Mesenchymal stem cell (in vitro differentiated cells and primary cell): ENCODE measurements around the gene CAMK1D.

Source experiments
- DNase-seq: peaks from one replicate; pipeline ENCODE4 v3.0.0-alpha.2; 2013
- H2AFZ ChIP-seq: one replicate; pipeline ENCODE4 v1.6.1; 2013; ENCODE audit warnings: low read depth, mild to moderate bottlenecking, control low read depth, inconsistent platforms, low read length, moderate library complexity
- H2AK5ac ChIP-seq: 2 replicates; pipeline ENCODE4 v1.6.1; 2013; ENCODE audit warnings: low read length, moderate library complexity, mild to moderate bottlenecking, inconsistent platforms; ENCODE audit not compliant: severe bottlenecking
- H2BK120ac ChIP-seq: one replicate; pipeline ENCODE4 v1.6.1; 2013; ENCODE audit warnings: low read depth, mild to moderate bottlenecking, inconsistent platforms, low read length, moderate library complexity
- H2BK12ac ChIP-seq, 2 experiments: one replicate each; pipeline ENCODE4 v1.6.1; 2013; ENCODE audit warnings: inconsistent platforms in 2 of 2, low read length in 2 of 2, mild to moderate bottlenecking in 2 of 2, moderate library complexity in 2 of 2, control low read depth in 1 of 2
- H2BK15ac ChIP-seq: one replicate; pipeline ENCODE4 v1.6.1; 2013; ENCODE audit warnings: mild to moderate bottlenecking, low read depth, inconsistent platforms; ENCODE audit not compliant: poor library complexity, severe bottlenecking
- H2BK5ac ChIP-seq: 2 replicates; pipeline ENCODE4 v1.6.1; 2013; ENCODE audit warnings: low read depth, mild to moderate bottlenecking, low read length, control low read depth, inconsistent platforms; ENCODE audit not compliant: poor library complexity, severe bottlenecking
- H3K14ac ChIP-seq, 2 experiments: one replicate each; pipeline ENCODE4 v1.6.1; 2013; ENCODE audit warnings: inconsistent platforms in 2 of 2, low read length in 2 of 2, control low read depth in 1 of 2, mild to moderate bottlenecking in 1 of 2, moderate library complexity in 1 of 2
- H3K18ac ChIP-seq, 2 experiments: one replicate each; pipeline ENCODE4 v1.6.1; 2013; ENCODE audit warnings: inconsistent platforms in 2 of 2, low read length in 2 of 2, control low read depth in 1 of 2, low read depth in 1 of 2, mild to moderate bottlenecking in 1 of 2
- H3K23ac ChIP-seq, 2 experiments: one replicate each; pipeline ENCODE4 v1.6.1; 2013; ENCODE audit warnings: inconsistent platforms in 2 of 2, low read length in 2 of 2, mild to moderate bottlenecking in 2 of 2, moderate library complexity in 2 of 2, control low read depth in 1 of 2
- H3K27ac ChIP-seq: 2 replicates; pipeline ENCODE4 v1.5.1; 2013; ENCODE audit warnings: mild to moderate bottlenecking, moderate library complexity, low read length, control low read depth, inconsistent platforms; ENCODE audit not compliant: poor library complexity, severe bottlenecking
- H3K27me3 ChIP-seq, 2 experiments: 2 replicates each; pipeline versions ENCODE4 v1.6.1 to v1.7.0; 2013; ENCODE audit warnings: low read length in 2 of 2, mild to moderate bottlenecking in 2 of 2, moderate library complexity in 2 of 2, control low read depth in 1 of 2, inconsistent platforms in 1 of 2; ENCODE audit not compliant: control insufficient read depth in 1 of 2, insufficient read depth in 1 of 2
- H3K36me3 ChIP-seq, 2 experiments: 2 replicates each; pipeline versions ENCODE4 v1.6.1 to v1.7.0; 2013; ENCODE audit warnings: low read length in 2 of 2, control low read depth in 1 of 2, inconsistent platforms in 1 of 2, low read depth in 1 of 2, mild to moderate bottlenecking in 1 of 2; ENCODE audit not compliant: insufficient read depth in 2 of 2, control insufficient read depth in 1 of 2
- H3K4ac ChIP-seq, 2 experiments: one replicate each; pipeline ENCODE4 v1.6.1; 2013; ENCODE audit warnings: inconsistent platforms in 2 of 2, low read length in 2 of 2, mild to moderate bottlenecking in 2 of 2, moderate library complexity in 2 of 2, control low read depth in 1 of 2, low read depth in 1 of 2
- H3K4me1 ChIP-seq: 2 replicates; pipeline ENCODE4 v1.6.1; 2013; ENCODE audit warnings: low read depth, low read length, control low read depth; ENCODE audit not compliant: control insufficient read depth, insufficient read depth
- H3K4me2 ChIP-seq: 2 replicates; pipeline ENCODE4 v1.6.1; 2013; ENCODE audit warnings: low read length, mild to moderate bottlenecking, inconsistent platforms; ENCODE audit not compliant: poor library complexity, severe bottlenecking
- H3K4me3 ChIP-seq, 2 experiments: 2 replicates each; pipeline versions ENCODE4 v1.5.1 to v1.7.0; 2013; ENCODE audit warnings: low read length in 2 of 2, mild to moderate bottlenecking in 2 of 2, control low read depth in 1 of 2, low read depth in 1 of 2; ENCODE audit not compliant: insufficient read depth in 1 of 2
- H3K79me1 ChIP-seq: replicated peaks from 2 replicates; pipeline ENCODE4 v1.6.1; 2013; ENCODE audit warnings: mild to moderate bottlenecking, control low read depth, low read length, inconsistent platforms; ENCODE audit not compliant: poor library complexity, severe bottlenecking
- H3K9ac ChIP-seq: 2 replicates; pipeline ENCODE4 v1.7.0; 2013; ENCODE audit warnings: mild to moderate bottlenecking, low read length, moderate library complexity
- H3K9me3 ChIP-seq: 2 replicates; pipeline ENCODE4 v1.7.0; 2013; ENCODE audit warnings: mild to moderate bottlenecking, low read length; ENCODE audit not compliant: control insufficient read depth
- H4K8ac ChIP-seq: one replicate; pipeline ENCODE4 v1.6.1; 2013; ENCODE audit warnings: inconsistent platforms, mild to moderate bottlenecking, low read length, moderate library complexity
- H4K91ac ChIP-seq: one replicate; pipeline ENCODE4 v1.6.1; 2013; ENCODE audit warnings: mild to moderate bottlenecking, low read length, inconsistent platforms
- WGBS: methylation state at CpG from one replicate; pipeline ENCODE4 v1.1.7; 2013; ENCODE audit warnings: mixed read lengths; 5-methylcytosine and 5-hydroxymethylcytosine counted together

The CAMK1D gene

DNA sequence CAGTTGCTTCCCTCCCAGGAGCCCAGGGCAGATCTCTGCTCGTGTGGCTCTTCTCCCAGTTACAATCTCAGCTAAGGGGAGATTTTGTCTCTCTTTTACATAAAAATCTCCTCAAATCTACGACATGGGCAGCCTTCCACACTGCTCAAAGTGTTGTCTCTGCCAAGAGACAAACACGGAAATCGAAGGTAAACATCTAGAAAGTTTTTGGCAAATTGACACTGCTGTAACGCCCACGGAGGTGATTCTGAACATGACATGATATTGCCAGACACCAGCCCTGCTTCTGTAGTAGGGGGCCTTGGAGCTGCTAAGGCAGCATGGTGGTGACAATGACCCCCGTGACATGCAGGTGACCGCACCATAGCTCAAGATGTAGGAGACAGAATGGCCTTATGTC is 523.8 kb downstream of the CAMK1D start:
- no peak overlapping the region for H2BK5ac ChIP-seq
- H3K79me1 ChIP-seq = no peaks in the 10 kb centered on the region
- H4K8ac ChIP-seq = no peak overlapping the region
- no peaks in the 10 kb centered on the region for H3K36me3 ChIP-seq
- H3K14ac ChIP-seq = no peak overlapping the region
- H2BK12ac ChIP-seq = no peak overlapping the region
- H2BK15ac ChIP-seq = no peak overlapping the region
- no peak overlapping the region for H3K4me2 ChIP-seq
- H2AK5ac ChIP-seq = no peak overlapping the region
- no peak overlapping the region for H3K23ac ChIP-seq
- H2BK120ac ChIP-seq = no peak overlapping the region
- no peak overlapping the region for H3K9ac ChIP-seq
- no peak overlapping the region for H4K91ac ChIP-seq
- H3K18ac ChIP-seq = no peak overlapping the region
- no peak overlapping the region for H2AFZ ChIP-seq
- no peak overlapping the region for H3K4me3 ChIP-seq
- no peak for DNase-seq
- H3K27me3 ChIP-seq = peaks cover 7 to 49% of the 10 kb centered on the region in 2 experiments
- no peak overlapping the region for H3K27ac ChIP-seq
- H3K9me3 ChIP-seq = no peaks in the 10 kb centered on the region
- WGBS = 95% methylated on average over 8 of the region's 8 CpGs
- H3K4me1 ChIP-seq = no peaks in the 10 kb centered on the region
- peak overlapping the region in 1 of 2 experiments; percentile 13 for H3K4ac ChIP-seq

- Histone ChIP-seq H3K9me3 (peaks cover 4% of the 10 kb centered on the region), H3K4me3 (no peak overlapping the region), H3K4ac (no peak overlapping the region), H3K18ac (no peak overlapping the region), H3K14ac (no peak overlapping the region), H2BK12ac (no peak overlapping the region), H3K9ac (no peak overlapping the region), H3K27me3 (peaks cover 16 to 59% of the 10 kb centered on the region in 2 experiments), H3K4me2 (no peak overlapping the region), H3K4me1 (no peaks in the 10 kb centered on the region), H2BK120ac (no peak overlapping the region), H2BK5ac (no peak overlapping the region), H2BK15ac (no peak overlapping the region), H3K23ac (no peak overlapping the region), H2AK5ac (no peak overlapping the region), H3K27ac (no peak overlapping the region), H3K79me1 (no peaks in the 10 kb centered on the region), H2AFZ (no peak overlapping the region), H3K36me3 (no peaks in the 10 kb centered on the region), H4K8ac (no peak overlapping the region), H4K91ac (no peak overlapping the region)
- DNase-seq = no peak
- 75% methylated on average over 2 of the region's 6 CpGs for WGBS
Observed at GRCh38 chr10:12874501-12874900, 525.2 kb downstream of the CAMK1D start.

DNA sequence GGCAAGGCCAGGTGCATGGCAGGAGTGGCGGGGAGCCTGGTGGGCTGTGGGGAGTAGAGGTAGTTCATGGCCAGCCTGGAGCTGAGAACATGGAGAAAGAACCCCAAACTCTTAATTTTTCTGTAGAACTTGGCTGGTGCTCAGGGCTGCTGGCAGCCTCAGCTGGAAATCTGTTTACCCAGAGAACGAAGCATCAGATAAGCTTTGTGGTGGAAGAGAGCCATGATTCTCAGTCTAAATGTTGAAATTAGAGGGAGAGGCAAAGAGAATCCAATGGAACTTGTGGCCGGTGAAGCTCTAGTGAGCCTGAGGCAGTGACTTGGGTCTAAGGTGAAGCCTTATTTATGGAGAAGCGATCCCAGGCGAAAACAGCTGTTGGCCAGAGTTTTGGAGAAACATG is 525.8 kb downstream of the CAMK1D start:
- WGBS = 83% methylated on average over 5 of the region's 5 CpGs

DNA sequence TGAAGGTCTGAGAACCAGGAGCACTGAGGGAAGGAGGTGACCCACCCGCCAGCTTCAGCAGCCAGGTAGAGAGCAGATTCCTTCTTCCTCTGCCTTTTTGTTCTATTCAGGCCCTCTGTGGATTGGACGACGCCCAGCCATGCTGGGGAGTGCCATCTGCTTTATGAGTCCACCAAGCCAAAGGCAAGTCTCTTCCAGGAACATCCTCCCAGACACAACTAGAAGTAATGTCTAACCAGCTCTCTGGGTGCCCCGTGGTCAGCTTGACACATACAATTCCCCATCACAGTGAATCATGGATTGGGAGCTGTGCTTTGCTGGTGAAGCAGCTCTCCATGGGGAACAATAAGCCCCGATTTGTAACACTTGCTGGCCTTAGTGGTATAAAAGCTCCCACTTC is 526.9 kb downstream of the CAMK1D start:
- no peak overlapping the region for H4K8ac ChIP-seq
- H2AFZ ChIP-seq = no peak overlapping the region
- WGBS = 93% methylated on average over 5 of the region's 5 CpGs

More for the DNA sequence above, 525.8 kb downstream of the CAMK1D start:
- Histone ChIP-seq H2BK15ac (no peak overlapping the region), H3K36me3 (no peaks in the 10 kb centered on the region), H3K4ac (no peak overlapping the region), H3K4me3 (no peak overlapping the region), H3K9ac (no peak overlapping the region), H2BK5ac (no peak overlapping the region), H2BK12ac (no peak overlapping the region), H2AK5ac (no peak overlapping the region), H2BK120ac (no peak overlapping the region), H3K79me1 (no peaks in the 10 kb centered on the region), H3K27me3 (peaks cover 16 to 65% of the 10 kb centered on the region in 2 experiments), H3K27ac (no peak overlapping the region), H4K91ac (no peak overlapping the region), H3K4me2 (no peak overlapping the region), H2AFZ (no peak overlapping the region), H3K14ac (no peak overlapping the region), H3K4me1 (no peaks in the 10 kb centered on the region), H3K23ac (no peak overlapping the region), H3K18ac (no peak overlapping the region), H4K8ac (no peak overlapping the region), H3K9me3 (peaks cover 4% of the 10 kb centered on the region)
- peak; percentile 46 for DNase-seq

More for the DNA sequence above, 526.9 kb downstream of the CAMK1D start:
- Histone ChIP-seq H2BK15ac (peak overlapping the region; percentile 54), H3K27ac (no peak overlapping the region), H3K14ac (no peak overlapping the region), H3K9ac (no peak overlapping the region), H3K79me1 (no peaks in the 10 kb centered on the region), H3K18ac (no peak overlapping the region), H3K36me3 (no peaks in the 10 kb centered on the region), H2BK12ac (no peak overlapping the region), H2AK5ac (no peak overlapping the region), H3K4ac (no peak overlapping the region), H3K9me3 (peaks cover 4% of the 10 kb centered on the region), H2BK120ac (no peak overlapping the region), H4K91ac (no peak overlapping the region), H3K4me2 (no peak overlapping the region), H3K4me3 (no peak overlapping the region), H3K23ac (no peak overlapping the region), H3K4me1 (no peaks in the 10 kb centered on the region), H3K27me3 (peaks cover 12 to 70% of the 10 kb centered on the region in 2 experiments), H2BK5ac (no peak overlapping the region)
- DNase-seq = no peak
